ENCODE results near the gene IQGAP2. TPM values are rescaled to one million over a fixed set of nuclear protein-coding genes. Genes with fewer than 3 reads are reported as not detected.

Gene IQGAP2
- total RNA-seq, 1 experiment from 2014 or later, result 0.59 TPM

DNA sequence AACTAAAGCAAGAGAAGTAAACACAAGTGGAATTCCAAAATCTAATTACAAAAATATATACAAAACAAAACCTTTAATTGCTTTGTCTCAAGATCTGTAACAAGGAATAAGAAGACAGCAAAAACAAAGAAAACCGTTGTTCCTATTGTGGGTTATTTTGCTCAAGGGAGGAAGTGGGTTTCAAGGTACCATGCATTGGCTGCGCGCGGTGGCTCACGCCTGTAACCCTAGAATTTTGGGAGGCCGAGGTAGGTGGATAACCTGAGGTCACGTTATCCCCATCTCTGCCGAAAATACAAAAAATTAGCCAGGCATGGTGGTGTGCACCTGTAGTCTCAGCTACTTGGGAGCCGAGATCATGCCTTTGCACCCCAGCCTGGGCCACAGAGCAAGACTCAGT, 12.1 kb upstream of the IQGAP2 start:
- POLR2A ChIA-PET, result no interaction called here
- Histone ChIP-seq H3K36me3 (ENCODE audit: control insufficient read depth, insufficient read depth, low read length) (no peaks in the 10 kb centered on the region), H3K4me3 (ENCODE audit: low read depth in 2 of 2, low read length in 2 of 2) (no peak overlapping the region), H3K27ac (ENCODE audit: low read length) (no peak overlapping the region), H3K27me3 (ENCODE audit: control insufficient read depth, insufficient read depth, low read length) (peaks cover 4% of the 10 kb centered on the region; the same call in 1 of the 2 replicates), H3K4me1 (ENCODE audit: control insufficient read depth, insufficient read depth, low read length) (no peaks in the 10 kb centered on the region), H3K9me3 (ENCODE audit: control insufficient read depth, insufficient read depth, low read depth, low read length) (no peaks in the 10 kb centered on the region)
- ATAC-seq (no peak), DNase-seq (ENCODE audit: low read depth, low spot score) (no peak)
- intact Hi-C loops (cut with micrococcal nuclease; ENCODE audit: unreplicated experiment), result no loop called here
- CTCF ChIA-PET, result no interaction called here
- no TSS peak for BruUV-seq (replicated peaks)
- TF ChIP-seq TCF7L2 (IDR thresholded peaks at IDR 0.05; ENCODE audit: low read depth, low read length), result no peak
- TF ChIP-seq, protein P1, sequence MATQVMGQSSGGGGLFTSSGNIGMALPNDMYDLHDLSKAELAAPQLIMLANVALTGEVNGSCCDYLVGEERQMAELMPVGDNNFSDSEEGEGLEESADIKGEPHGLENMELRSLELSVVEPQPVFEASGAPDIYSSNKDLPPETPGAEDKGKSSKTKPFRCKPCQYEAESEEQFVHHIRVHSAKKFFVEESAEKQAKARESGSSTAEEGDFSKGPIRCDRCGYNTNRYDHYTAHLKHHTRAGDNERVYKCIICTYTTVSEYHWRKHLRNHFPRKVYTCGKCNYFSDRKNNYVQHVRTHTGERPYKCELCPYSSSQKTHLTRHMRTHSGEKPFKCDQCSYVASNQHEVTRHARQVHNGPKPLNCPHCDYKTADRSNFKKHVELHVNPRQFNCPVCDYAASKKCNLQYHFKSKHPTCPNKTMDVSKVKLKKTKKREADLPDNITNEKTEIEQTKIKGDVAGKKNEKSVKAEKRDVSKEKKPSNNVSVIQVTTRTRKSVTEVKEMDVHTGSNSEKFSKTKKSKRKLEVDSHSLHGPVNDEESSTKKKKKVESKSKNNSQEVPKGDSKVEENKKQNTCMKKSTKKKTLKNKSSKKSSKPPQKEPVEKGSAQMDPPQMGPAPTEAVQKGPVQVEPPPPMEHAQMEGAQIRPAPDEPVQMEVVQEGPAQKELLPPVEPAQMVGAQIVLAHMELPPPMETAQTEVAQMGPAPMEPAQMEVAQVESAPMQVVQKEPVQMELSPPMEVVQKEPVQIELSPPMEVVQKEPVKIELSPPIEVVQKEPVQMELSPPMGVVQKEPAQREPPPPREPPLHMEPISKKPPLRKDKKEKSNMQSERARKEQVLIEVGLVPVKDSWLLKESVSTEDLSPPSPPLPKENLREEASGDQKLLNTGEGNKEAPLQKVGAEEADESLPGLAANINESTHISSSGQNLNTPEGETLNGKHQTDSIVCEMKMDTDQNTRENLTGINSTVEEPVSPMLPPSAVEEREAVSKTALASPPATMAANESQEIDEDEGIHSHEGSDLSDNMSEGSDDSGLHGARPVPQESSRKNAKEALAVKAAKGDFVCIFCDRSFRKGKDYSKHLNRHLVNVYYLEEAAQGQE (IDR thresholded peaks at IDR 0.05; ENCODE audit: insufficient read depth in 1 of 2, low read depth in 2 of 2, low read length in 1 of 2), result no peak
- no peak for TF ChIP-seq SIN3A (IDR thresholded peaks at IDR 0.05; ENCODE audit: borderline replicate concordance, insufficient read depth, low read depth, low read length)
- TF ChIP-seq, protein P2, sequence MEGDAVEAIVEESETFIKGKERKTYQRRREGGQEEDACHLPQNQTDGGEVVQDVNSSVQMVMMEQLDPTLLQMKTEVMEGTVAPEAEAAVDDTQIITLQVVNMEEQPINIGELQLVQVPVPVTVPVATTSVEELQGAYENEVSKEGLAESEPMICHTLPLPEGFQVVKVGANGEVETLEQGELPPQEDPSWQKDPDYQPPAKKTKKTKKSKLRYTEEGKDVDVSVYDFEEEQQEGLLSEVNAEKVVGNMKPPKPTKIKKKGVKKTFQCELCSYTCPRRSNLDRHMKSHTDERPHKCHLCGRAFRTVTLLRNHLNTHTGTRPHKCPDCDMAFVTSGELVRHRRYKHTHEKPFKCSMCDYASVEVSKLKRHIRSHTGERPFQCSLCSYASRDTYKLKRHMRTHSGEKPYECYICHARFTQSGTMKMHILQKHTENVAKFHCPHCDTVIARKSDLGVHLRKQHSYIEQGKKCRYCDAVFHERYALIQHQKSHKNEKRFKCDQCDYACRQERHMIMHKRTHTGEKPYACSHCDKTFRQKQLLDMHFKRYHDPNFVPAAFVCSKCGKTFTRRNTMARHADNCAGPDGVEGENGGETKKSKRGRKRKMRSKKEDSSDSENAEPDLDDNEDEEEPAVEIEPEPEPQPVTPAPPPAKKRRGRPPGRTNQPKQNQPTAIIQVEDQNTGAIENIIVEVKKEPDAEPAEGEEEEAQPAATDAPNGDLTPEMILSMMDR (IDR thresholded peaks at IDR 0.05), result no peak
- TF ChIP-seq POLR2AphosphoS5 (IDR thresholded peaks at IDR 0.05; ENCODE audit: low read depth, low read length), result no peak
- in situ Hi-C loops (cut with HindIII; ENCODE audit: low pct_unique_long_range_greater_than_20kb, low sequenced_read_pairs), result no loop called here

DNA sequence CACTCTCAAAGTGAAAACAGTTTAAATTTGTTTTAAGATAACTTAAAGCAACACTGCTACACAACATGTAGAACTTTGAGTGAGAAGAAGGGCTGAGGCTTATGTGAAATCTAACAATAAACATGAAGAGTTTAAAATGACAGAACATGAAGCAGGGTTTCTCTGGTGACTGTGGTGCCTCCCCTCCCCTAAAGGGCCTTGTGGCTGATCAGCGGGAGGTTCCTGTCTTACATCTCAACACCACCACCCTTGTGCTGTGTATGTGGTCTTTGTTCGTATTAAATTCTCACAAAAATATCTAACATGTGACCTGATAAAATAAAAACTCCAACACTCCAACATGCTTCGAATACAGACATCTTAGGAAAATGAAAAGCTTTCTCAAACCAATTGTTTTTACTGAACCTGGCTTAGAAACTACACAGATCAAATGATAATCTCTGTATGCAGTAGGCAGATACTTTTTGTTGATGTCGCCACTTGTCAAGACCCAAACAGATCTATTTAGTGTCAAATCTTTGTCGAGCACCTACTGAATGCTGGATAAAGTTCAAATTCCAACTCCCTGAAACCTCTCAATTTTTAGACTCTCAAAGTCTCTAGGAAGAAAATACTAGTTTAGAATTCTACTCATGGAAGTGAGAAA, 9.9 kb upstream of the IQGAP2 start:
- H3K27ac ChIP-seq (ENCODE audit: low read length), result no peak overlapping the region
- no peaks in the 10 kb centered on the region for H3K36me3 ChIP-seq (ENCODE audit: control insufficient read depth, insufficient read depth, low read length)
- no peaks in the 10 kb centered on the region for H3K9me3 ChIP-seq (ENCODE audit: control insufficient read depth, insufficient read depth, low read depth, low read length)
- H3K4me3 ChIP-seq (ENCODE audit: low read depth in 2 of 2, low read length in 2 of 2), result no peak overlapping the region
- intact Hi-C loops (cut with micrococcal nuclease; ENCODE audit: unreplicated experiment), result no loop called here
- in situ Hi-C loops (cut with HindIII; ENCODE audit: low pct_unique_long_range_greater_than_20kb, low sequenced_read_pairs), result no loop called here
- no peak for ATAC-seq
- ChIA-PET POLR2A (no interaction called here), CTCF (no interaction called here)
- no peak for DNase-seq (ENCODE audit: low read depth, low spot score)
- no peaks in the 10 kb centered on the region for H3K4me1 ChIP-seq (ENCODE audit: control insufficient read depth, insufficient read depth, low read length)
- no TSS peak for BruUV-seq (replicated peaks)
- TF ChIP-seq, protein P1 (IDR thresholded peaks at IDR 0.05; ENCODE audit: insufficient read depth in 1 of 2, low read depth in 2 of 2, low read length in 1 of 2), result no peak
- TF ChIP-seq SIN3A (IDR thresholded peaks at IDR 0.05; ENCODE audit: borderline replicate concordance, insufficient read depth, low read depth, low read length) (no peak), TCF7L2 (IDR thresholded peaks at IDR 0.05; ENCODE audit: low read depth, low read length) (no peak), POLR2AphosphoS5 (IDR thresholded peaks at IDR 0.05; ENCODE audit: low read depth, low read length) (no peak)
- TF ChIP-seq, protein P2 (IDR thresholded peaks at IDR 0.05), result no peak
- peaks cover 6% of the 10 kb centered on the region; the same call in 1 of the 2 replicates for H3K27me3 ChIP-seq (ENCODE audit: control insufficient read depth, insufficient read depth, low read length)
